GM10248 (cell line): ENCODE data around the gene CFAP126.
A peak's percentile ranks its signal among the peaks of the same experiment; 100 is the strongest.
"Not testable (repeated sequence)": the region's sequence is repeated elsewhere in the genome, so short reads cannot be mapped to it uniquely, and the experiment has no call there.

Source experiments
- CTCF ChIA-PET: fragments of 300-600 bp; sonication (Branson Sonifier 250); formaldehyde crosslinking; extraction: SDS; loops from one replicate; lab custom pipeline; 2021; ENCODE audit warnings: antibody characterized with exemption; lab: Yijun Ruan, JAX
- POLR2A ChIA-PET: fragments of 350-650 bp; sonication (Branson Sonifier 250); formaldehyde crosslinking; extraction: SDS; loops from one replicate; lab custom pipeline; 2020; ENCODE audit warnings: antibody characterized with exemption; lab: Yijun Ruan, JAX
- DNase-seq: peaks from one replicate; pipeline ENCODE4 v3.0.0; 2012; ENCODE audit errors: extremely low spot score
- TF ChIP-seq, protein P1 (sequence below): IDR thresholded peaks from 2 replicates; pipeline ENCODE4 v1.5.1; 2012; ENCODE audit warnings: mild to moderate bottlenecking, low read depth; ENCODE audit errors: extremely low read depth, missing control alignments, control extremely low read depth

Gene CFAP126, protein sequence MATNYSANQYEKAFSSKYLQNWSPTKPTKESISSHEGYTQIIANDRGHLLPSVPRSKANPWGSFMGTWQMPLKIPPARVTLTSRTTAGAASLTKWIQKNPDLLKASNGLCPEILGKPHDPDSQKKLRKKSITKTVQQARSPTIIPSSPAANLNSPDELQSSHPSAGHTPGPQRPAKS

DNA sequence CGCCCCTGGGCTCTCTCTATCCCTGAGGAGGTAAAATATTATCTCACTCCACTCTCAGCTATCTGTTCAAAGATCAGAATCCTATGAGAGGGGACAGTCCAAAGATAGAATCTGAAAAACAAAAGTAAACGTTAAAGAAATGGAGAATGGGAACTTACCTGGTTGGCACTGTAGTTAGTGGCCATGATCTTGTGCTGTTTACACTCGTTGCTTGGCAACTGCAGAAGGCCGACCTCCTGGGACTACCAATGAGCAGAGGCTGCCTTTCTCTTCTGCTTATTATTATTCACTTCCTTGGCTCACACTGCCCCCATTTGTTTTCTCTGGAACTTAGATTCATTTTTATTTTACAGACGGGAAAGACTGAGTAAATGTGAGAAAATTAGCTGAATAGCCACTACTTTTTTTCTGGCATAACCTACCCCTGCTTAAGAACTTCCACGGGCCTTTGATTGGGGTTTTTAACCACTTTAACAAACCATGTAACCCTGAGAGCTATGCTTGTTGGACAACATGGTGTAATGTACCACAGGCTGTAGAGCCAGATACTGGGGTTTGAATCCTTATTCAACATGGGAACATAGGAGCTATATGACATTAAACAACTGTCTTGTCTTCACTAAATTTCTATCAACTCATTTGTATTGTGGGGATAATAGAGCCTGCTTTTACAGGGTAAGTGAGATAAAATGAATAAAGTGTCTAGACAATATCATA is at the start of gene CFAP126:
CFAP126 (minus strand) TSS at position 193 of the 717 bp plus-strand sequence; CDS start at position 185, 8 bp downstream.
- TF ChIP-seq, protein P1, sequence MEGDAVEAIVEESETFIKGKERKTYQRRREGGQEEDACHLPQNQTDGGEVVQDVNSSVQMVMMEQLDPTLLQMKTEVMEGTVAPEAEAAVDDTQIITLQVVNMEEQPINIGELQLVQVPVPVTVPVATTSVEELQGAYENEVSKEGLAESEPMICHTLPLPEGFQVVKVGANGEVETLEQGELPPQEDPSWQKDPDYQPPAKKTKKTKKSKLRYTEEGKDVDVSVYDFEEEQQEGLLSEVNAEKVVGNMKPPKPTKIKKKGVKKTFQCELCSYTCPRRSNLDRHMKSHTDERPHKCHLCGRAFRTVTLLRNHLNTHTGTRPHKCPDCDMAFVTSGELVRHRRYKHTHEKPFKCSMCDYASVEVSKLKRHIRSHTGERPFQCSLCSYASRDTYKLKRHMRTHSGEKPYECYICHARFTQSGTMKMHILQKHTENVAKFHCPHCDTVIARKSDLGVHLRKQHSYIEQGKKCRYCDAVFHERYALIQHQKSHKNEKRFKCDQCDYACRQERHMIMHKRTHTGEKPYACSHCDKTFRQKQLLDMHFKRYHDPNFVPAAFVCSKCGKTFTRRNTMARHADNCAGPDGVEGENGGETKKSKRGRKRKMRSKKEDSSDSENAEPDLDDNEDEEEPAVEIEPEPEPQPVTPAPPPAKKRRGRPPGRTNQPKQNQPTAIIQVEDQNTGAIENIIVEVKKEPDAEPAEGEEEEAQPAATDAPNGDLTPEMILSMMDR = peak; percentile 24
- CTCF ChIA-PET = interaction anchor here (0.8 to 9.0 kb wide), 15 partner anchors 9 to 202 kb away, joined by 3 to 81 read pairs (median 4); partner anchors contain the start of genes PPOX and TOMM40L
- POLR2A ChIA-PET = no interaction called here
- peak; percentile 82 for DNase-seq

DNA sequence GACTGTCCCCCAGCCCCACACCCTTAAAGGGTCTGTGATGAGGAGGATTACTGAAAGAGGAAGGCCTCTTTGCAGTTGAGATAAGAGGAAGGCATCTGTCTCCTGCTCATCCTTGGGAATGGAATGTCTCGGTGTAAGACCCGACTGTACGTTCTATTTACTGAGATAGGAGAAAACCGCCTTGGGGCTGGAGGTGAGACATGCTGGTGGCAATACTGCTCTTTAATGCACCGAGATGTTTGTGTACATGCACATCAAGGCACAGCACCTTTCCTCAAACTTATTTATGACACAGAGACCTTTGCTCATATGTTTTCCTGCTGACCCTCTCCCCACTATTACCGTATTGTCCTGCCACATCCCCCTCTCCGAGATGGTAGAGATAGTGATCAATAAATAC is 45.4 kb upstream of the CFAP126 start:
- DNase-seq, POLR2A ChIA-PET, CTCF ChIA-PET: not testable (repeated sequence)

DNA sequence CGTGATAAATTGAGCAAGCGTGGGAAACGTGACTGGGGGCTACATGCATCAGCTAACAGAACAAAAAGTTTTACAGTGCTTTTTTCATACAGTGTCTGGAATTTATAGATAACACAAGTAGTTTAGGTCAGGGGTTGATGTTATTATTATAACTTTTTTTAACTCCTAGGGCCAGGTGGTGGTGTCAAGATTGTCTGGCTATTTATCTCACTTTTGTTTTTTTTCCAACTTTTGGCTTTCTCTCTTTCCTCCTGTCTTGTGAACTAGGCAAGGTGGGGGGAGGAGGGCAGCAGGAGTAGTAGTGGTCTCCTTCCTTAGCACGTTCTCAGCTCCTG is 42.9 kb upstream of the CFAP126 start:
- DNase-seq, POLR2A ChIA-PET: not testable (repeated sequence)
- CTCF ChIA-PET = interaction anchor here (0.9 to 1.3 kb wide), 4 partner anchors 8 to 72 kb away, joined by 3 to 7 read pairs (median 3); no protein-coding TSS in a partner anchor

DNA sequence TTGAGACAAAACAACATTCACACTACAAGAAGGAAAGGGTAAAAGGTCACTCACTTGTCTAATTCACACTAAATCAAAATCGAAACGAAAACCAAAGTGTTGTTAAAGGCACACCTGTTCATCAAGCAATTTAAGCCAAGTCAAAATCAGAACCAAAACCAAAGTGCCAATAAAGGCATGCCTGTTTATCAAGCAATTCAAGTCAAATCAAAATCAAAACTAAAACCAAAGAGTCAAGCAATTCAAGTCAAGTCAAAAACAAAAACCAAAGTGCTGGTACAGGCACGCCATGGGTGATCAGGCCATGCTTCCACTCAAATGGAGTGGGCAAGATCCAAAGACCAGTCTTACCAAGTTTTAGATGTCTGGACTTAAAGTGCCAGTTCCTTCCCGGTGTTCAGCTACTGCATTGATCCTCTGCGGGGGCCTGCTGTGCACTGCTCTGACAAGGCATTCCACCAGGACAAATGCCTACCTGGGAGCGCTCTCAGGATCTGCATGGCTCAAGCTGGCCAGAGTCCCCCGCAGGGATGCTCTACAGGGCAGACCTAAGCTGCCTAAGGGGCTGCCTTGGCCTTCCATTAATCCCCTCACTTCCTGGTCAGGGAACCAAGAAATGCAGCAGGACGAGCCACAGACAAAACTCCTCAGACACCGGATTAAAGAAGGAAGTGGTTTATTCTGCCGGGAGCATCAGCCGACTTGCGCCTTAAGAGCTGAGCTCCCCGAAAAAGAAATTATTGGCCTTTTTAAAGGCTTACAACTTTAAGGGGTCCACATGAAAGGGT is 42.4 kb upstream of the CFAP126 start:
- POLR2A ChIA-PET, DNase-seq: not testable (repeated sequence)
- CTCF ChIA-PET = interaction anchor here (0.9 to 1.6 kb wide), 5 partner anchors 9 to 73 kb away, joined by 3 to 7 read pairs (median 3); no protein-coding TSS in a partner anchor

DNA sequence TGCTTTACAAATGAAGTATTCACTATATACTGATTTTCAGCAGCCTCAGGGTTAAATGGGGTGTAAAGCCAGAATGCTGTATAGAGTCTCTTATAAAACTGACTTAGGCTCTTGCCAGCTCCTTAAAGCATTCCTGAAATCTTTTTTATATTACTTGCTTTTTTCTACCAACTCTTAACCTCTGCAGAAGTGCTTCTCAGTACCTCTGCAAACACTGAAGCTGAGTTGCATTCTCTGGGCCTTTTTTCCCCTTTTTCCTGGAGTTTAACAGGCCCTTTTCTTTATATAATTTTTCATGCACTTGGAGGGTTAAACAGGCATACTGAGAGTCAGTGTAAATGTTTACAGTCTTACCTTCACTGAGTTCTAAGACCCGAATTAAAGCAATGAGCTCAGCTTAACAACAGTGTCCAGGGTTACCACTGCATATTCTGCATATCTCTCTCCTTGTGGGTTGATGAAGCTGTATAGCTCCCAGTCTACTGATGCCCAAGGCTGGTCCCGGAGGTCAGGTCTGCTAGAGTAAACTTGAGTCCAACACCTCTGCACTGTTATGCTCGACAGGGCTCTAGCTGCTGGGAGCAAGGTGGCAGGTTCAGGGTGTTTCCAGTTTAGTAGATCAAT is 40.9 kb upstream of the CFAP126 start:
- CTCF ChIA-PET = interaction anchor here (0.9 to 1.6 kb wide), 5 partner anchors 8 to 182 kb away, joined by 3 to 6 read pairs (median 3); partner anchors contain the start of gene TOMM40L
- POLR2A ChIA-PET = no interaction called here

DNA sequence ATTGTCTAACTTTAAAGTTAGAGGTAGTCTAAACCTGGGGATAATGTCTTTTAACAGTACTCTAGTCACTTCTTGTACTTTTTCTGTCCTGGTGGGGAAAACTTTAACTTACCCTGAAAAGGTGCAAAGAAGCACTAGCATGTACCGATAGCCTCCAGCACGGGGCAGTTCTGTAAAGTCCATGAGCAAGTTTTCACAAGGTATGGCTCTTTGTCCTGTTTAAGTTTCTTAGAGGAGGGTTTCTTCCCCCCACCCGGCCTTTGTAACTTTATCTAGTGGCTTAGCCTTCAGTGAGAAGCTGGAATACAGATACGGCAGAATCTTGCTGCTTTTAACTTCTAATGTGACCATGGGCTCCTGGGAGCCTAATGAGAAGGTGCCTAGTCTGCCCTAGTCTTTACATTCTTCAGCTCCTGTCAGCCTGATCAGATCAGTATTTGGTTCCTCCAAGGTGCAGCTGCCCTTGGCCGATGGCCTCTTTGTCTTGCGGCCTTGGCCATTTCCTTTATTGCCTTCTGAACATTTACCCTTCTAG is 39.8 kb upstream of the CFAP126 start:
- no peak for DNase-seq
- ChIA-PET CTCF (interaction anchor here (0.9 to 1.5 kb wide), 2 partner anchors 13 to 24 kb away, joined by 3 to 5 read pairs; no protein-coding TSS in a partner anchor), POLR2A (no interaction called here)
- TF ChIP-seq, protein P1 = no peak

More for the DNA sequence above, 40.9 kb upstream of the CFAP126 start:
- TF ChIP-seq, protein P1 = no peak
- DNase-seq = no peak

DNA sequence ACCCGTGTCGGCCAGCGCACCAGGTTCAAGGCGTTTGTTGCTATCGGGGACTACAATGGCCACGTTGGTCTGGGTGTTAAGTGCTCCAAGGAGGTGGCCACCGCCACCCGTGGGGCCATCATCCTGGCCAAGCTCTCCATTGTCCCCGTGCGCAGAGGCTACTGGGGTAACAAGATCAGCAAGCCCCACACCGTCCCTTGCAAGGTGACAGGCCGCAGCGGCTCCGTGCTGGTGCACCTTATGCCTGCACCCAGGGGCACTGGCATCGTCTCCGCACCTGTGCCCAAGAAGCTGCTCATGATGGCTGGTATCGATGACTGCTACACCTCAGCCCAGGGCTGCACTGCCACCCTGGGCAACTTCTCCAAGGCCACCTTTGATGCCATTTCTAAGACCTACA is 38.9 kb upstream of the CFAP126 start:
- POLR2A ChIA-PET, DNase-seq, CTCF ChIA-PET: not testable (repeated sequence)

DNA sequence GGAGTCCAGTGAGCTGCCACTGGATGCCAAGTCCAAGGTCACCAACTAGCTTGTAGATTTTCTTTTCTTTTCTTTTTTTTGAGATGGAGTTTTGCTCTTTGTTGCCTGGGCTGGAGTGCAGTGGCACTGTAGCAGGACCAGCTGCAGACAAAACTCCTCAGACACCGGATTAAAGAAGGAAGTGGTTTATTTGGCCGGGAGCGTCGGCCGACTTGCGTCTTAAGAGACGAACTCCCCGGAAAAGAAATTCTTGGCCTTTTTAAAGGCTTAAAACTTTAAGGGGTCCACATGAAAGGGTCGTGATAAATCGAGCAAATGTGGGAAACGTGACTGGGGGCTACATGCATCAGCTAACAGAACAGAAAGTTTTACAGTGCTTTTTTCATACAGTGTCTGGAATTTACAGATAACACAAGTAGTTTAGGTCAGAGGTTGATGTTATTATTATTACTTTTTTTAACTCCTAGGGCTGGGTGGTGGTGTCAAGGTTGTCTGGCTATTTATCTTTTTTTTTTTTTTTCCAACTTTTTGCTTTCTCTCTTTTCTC is 36.4 kb upstream of the CFAP126 start:
- CTCF ChIA-PET = no interaction called here
- DNase-seq = no peak
- POLR2A ChIA-PET = no interaction called here
- TF ChIP-seq, protein P1 = no peak
